ENCODE data around the gene PRR4.

The PRR4 gene

GRCh38 chr12:10849425-10849878 is at the start of gene PRR4:
Gene PRR4, minus strand, starts transcription at chr12:10849475. Its CDS starts 38 bp downstream, at chr12:10849437.
- DNase-seq (ENCODE audit: low spot score): no peak

GRCh38 chr12:10896854-10897253 is 47.6 kb upstream of the PRR4 start:
- DNase-seq (ENCODE audit: low spot score): no peak

- DNase-seq (ENCODE audit: low spot score): no peak
Measured at GRCh38 chr12:10891937-10892336, 42.7 kb upstream of the PRR4 start.

GRCh38 chr12:10889226-10889625 is 40.0 kb upstream of the PRR4 start:
- DNase-seq (ENCODE audit: low spot score): no peak

GRCh38 chr12:10884086-10884725 is 34.9 kb upstream of the PRR4 start, which contains the start of gene PRH1:
Gene PRH1, minus strand, starts transcription at chr12:10884255. Its CDS starts 38 bp downstream, at chr12:10884217.
- no peak for DNase-seq (ENCODE audit: low spot score)

- no peak for DNase-seq (ENCODE audit: low spot score)
Measured at GRCh38 chr12:10873378-10873777, 24.1 kb upstream of the PRR4 start.

- no peak for DNase-seq (ENCODE audit: low spot score)
Measured at GRCh38 chr12:10867381-10867780, 18.1 kb upstream of the PRR4 start.

GRCh38 chr12:10863512-10864218 is 14.4 kb upstream of the PRR4 start:
- DNase-seq (ENCODE audit: low spot score): no peak

GRCh38 chr12:10861366-10861765 is 12.1 kb upstream of the PRR4 start:
- DNase-seq (ENCODE audit: low spot score): no peak

GRCh38 chr12:10855807-10856206 is 6.5 kb upstream of the PRR4 start:
- no peak for DNase-seq (ENCODE audit: low spot score)

- no peak for DNase-seq (ENCODE audit: low spot score)
Measured at GRCh38 chr12:10853776-10854175, 4.5 kb upstream of the PRR4 start.

- no peak for DNase-seq (ENCODE audit: low spot score)
Measured at GRCh38 chr12:10851243-10851858, 2.1 kb upstream of the PRR4 start.

GRCh38 chr12:10847744-10848143 is 1.5 kb downstream of the PRR4 start:
- DNase-seq (ENCODE audit: low spot score): no peak

- DNase-seq (ENCODE audit: low spot score): no peak
Measured at GRCh38 chr12:10842862-10843261, 6.4 kb downstream of the PRR4 start.

- DNase-seq (ENCODE audit: low spot score): no peak
Measured at GRCh38 chr12:10838461-10838860, 10.8 kb downstream of the PRR4 start.

GRCh38 chr12:10829994-10830393 is 19.3 kb downstream of the PRR4 start:
- no peak for DNase-seq (ENCODE audit: low spot score)

- DNase-seq (ENCODE audit: low spot score): no peak
Measured at GRCh38 chr12:10826258-10826657, 23.0 kb downstream of the PRR4 start, which contains the start of gene TAS2R10. Gene TAS2R10, minus strand, starts transcription at chr12:10826358. Its CDS starts 89 bp downstream, at chr12:10826269.

- DNase-seq (ENCODE audit: low spot score): no peak
Measured at GRCh38 chr12:10824957-10825356, 24.3 kb downstream of the PRR4 start.

- no peak for DNase-seq (ENCODE audit: low spot score)
Measured at GRCh38 chr12:10811883-10812536, 37.3 kb downstream of the PRR4 start.

- no peak for DNase-seq (ENCODE audit: low spot score)
Measured at GRCh38 chr12:10810068-10810467, 39.2 kb downstream of the PRR4 start, which contains the start of gene TAS2R9. Gene TAS2R9, minus strand, starts transcription at chr12:10810168. Its CDS starts 93 bp downstream, at chr12:10810075.

- no peak for DNase-seq (ENCODE audit: low spot score)
Measured at GRCh38 chr12:10807186-10807585, 42.1 kb downstream of the PRR4 start, which contains the start of gene TAS2R8. Gene TAS2R8, minus strand, starts transcription at chr12:10807286. Its CDS starts 306 bp downstream, at chr12:10806980.

GRCh38 chr12:10802587-10802986 is 46.7 kb downstream of the PRR4 start, which contains the start of gene TAS2R7:
Gene TAS2R7, minus strand, starts transcription at chr12:10802627. Its CDS starts 57 bp downstream, at chr12:10802570.
- no peak for DNase-seq (ENCODE audit: low spot score)
